PC-3 (cell line): ENCODE data around the gene INCA1.

ENCODE experiments used
- CTCF ChIP-seq: fragments of 300-600 bp; sonication (generic); conservative IDR thresholded peaks from 2 replicates; pipeline ENCODE4 v1.5.1; 2017; ENCODE audit warnings: antibody characterized with exemption, low read depth, mild to moderate bottlenecking, low read length
- EZH2 ChIP-seq: fragments of 300-600 bp; sonication (generic); IDR thresholded peaks from one replicate; pipeline ENCODE4 v1.6.1; 2017; ENCODE audit warnings: antibody characterized with exemption, mild to moderate bottlenecking, low read length; ENCODE audit not compliant: unreplicated experiment

GRCh38 chr17:4945944-4946280, 51.4 kb downstream of the INCA1 start:
- no peak for TF ChIP-seq CTCF
- no peak for TF ChIP-seq EZH2
